NCI-H1105 treated with DMSO at 0.1 percent for 48 hours (cell line): Measurements from ENCODE around the gene TMEM131.

Source experiments
- DNase-seq: peaks from one replicate; lab custom pipeline; 2025; lab: John Stamatoyannopoulos, UW

TMEM131 gene

DNA sequence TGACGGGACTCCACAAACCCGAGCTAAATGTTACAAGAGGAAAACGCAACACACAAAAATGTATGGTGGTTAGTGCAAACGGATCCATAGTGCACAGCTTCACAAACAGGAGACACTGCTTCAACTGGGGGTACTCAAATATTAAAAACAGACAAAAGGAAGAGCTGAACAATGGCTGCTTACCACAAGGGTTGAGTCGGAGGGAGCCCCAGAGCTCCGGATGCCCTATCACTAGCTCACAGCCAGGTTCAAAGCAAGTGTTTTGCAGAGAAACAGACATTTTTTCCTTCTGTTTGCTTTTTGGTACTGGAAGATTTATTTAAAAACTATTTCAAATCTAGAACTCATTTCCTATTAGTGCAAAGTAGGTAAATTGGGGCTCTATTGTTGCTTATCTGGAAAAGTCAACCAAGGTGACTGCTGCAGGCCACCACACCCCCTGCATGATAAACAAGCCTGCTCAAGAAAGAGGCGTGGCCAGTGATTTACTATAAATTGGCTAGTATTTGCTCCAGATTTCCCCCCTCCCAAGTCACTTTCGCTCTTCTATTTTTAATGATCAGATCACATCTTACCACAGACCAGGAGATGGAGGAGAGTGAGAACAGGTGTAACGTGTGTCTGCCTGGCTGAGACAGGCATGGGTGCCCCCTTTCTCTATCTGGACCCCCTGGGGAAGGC lies 235.9 kb downstream of the TMEM131 start:
- DNase-seq, result no peak

- no peak for DNase-seq
Measured at GRCh38 chr2:97758131-97758705, 237.5 kb downstream of the TMEM131 start.

DNA sequence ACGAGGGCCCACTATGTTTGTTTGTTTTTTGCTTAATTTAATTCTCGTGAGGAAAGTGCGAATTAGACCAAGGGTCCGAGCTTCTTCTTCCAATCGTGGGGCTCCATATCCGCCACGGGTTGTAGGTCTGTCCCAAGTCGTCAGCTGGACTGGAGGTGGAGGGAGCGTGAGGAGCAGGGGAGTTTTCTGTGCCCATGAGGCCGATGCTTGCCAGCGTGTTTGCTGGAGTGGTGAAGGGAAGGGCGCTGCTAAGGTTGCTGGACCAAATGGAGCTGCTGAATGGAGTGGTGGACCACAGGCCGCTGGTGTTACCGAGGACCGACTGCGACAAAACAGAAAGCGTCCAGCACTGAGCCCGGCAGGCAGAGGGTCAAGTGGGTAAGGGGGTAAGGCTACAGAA lies 238.7 kb downstream of the TMEM131 start:
- DNase-seq, result no peak

DNA sequence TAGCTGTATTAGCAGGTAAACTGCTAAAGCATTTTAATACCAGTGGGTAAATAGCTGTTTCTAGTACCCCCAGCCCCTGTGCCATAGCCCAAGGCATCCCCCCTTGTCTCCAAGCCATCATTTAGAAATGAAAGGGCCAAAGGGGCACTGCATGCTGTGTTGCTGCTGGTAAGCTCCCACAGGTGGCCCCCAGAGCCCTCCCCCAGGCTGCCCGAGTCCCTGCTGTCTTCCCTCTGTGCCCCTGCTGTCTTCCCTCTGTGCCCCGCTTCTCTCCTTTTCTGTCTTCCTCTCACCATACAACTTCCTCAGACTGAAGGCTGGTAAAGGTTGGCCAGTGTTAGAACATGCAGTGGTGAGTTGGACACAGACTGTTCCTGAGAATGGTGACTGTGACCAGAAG lies 240.3 kb downstream of the TMEM131 start:
- DNase-seq, result no peak

DNA sequence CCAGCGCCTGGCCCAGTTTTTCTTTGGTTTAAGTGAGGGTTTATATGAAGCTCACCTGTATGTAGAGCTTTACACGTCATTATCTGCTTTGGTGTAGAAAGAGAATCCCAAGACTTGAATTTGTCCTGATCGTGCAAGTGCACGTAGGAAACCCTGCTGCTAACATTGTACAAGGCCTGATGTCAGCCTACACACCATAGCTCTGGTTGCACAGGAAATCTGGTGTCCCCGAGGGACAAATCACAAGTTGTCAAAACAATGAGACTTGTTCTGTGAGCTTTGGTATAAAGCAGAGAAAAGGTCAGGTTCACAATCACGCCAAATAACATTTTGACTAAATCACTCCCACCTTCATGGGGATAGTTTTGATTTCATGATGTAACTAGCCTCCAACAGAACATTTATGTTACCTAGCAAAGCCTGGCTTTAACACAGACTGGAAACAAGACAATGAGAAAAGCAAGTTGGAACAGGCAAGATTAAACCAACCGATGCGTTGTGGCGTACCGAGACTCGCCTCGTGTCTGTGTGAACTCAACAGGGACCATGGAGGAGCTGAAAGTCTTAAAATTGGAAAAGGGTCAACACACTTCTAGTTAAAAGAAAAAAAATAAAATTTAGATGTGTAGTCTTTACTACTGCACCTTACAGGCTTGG lies 240.9 kb downstream of the TMEM131 start:
- DNase-seq, result no peak

GRCh38 chr2:97752342-97753334 lies 243.1 kb downstream of the TMEM131 start:
- no peak for DNase-seq

- DNase-seq, result peak; percentile 79
Measured at GRCh38 chr2:97751752-97752151, 244.0 kb downstream of the TMEM131 start.

GRCh38 chr2:97750017-97750416 lies 245.7 kb downstream of the TMEM131 start:
- DNase-seq, result no peak

- no peak for DNase-seq
Measured at GRCh38 chr2:97749581-97749980, 246.2 kb downstream of the TMEM131 start.

- DNase-seq, result no peak
Measured at GRCh38 chr2:97747716-97748115, 248.0 kb downstream of the TMEM131 start.

DNA sequence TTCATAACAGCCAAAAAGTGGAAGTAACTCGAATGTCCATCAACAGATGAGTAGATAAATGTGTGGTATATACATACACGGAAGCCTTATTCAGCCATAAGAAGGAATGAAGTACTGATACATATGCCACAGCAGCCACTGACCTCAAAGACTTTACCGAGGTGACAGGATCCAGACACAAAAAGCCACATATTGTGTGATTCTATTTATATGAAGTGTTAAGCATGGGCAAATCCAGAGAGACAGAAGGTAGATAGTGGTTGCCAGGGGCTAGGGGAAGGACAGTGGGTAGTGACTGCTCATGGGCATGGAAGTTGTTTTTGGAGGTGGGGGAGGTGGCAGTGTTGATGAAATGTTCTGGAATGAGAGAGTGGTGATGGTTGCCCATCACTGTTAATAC lies 248.5 kb downstream of the TMEM131 start:
- DNase-seq, result no peak

GRCh38 chr2:97745474-97746174 lies 250.1 kb downstream of the TMEM131 start:
- no peak for DNase-seq

DNA sequence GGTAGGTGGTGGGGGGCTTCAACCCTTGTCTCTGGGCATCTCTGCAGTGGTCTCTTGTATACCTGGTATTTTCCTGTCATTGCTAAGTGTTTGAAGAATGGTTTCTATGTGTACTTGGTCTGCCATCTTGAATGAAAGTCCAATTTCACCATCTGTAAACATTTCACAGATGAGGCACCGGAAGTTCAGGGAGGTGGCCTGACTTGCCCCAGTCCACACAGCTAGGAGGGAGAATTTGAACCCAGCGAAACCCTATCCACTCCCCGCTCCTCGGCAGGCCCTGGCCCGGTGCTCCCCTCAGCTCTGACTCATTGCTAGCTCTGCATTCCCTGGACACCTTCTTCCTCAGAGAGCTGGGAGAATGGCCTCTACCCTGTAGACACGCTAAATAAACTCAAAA lies 251.8 kb downstream of the TMEM131 start:
- no peak for DNase-seq

- no peak for DNase-seq
Measured at GRCh38 chr2:97742381-97742847, 253.3 kb downstream of the TMEM131 start.

DNA sequence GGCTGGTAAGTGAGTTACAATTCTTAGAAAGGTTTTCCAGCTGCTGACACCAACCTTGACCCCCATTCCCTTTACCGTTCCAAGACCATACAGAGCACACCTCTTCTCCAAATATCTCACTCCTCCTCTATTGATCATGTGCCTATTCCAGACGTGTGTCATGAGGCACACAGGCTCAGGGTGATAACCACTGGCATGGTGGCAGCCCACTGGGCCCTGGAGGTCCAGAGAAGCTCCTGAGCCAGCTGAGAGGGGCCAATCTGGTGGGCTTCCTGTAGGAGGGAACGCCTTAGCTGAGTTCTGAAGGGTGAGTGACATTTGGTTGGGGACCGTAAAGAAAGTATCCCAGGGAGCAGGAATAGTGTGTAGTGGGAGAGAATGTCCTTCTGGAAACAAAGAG lies 254.1 kb downstream of the TMEM131 start:
- DNase-seq, result no peak

- DNase-seq, result no peak
Measured at GRCh38 chr2:97741251-97741650, 254.5 kb downstream of the TMEM131 start.

GRCh38 chr2:97740590-97741182 lies 255.1 kb downstream of the TMEM131 start:
- peak; percentile 82 for DNase-seq

- DNase-seq, result no peak
Measured at GRCh38 chr2:97739893-97740245, 255.9 kb downstream of the TMEM131 start.

DNA sequence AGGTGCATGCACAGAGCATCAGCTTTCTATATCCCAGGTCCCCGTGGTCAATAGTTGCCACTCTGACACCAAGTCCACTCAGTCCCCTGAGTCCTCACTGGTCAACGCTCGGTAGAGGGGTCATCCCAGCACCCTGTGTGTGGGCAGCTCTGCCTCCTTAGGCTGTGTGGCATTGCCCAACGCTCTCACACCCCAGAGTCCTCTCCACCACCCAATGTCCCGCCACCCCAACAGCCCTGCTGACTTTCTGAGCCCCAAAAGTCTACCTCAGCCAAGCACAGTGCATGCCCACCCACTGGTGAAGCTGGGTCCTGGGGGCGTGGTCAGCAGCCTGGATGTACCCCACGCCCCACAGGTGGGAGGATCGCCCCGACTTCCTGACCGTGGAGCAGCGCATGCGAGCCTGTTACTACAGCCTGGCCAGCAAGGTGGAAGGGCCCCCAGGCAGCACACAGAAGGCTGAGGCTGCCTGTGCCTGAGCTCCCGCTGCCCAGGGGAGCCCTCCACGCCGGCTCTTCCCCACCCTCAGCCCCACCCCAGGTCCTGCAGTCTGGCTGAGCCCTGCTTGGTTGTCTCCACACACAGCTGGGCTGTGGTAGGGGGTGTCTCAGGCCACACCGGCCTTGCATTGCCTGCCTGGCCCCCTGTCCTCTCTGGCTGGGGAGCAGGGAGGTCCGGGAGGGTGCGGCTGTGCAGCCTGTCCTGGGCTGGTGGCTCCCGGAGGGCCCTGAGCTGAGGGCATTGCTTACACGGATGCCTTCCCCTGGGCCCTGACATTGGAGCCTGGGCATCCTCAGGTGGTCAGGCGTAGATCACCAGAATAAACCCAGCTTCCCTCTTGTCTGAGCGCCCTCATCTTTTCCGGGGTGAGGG lies 256.5 kb downstream of the TMEM131 start:
- no peak for DNase-seq
